ENCODE results near the gene FNBP1.

GRCh38 chr9:129944506-129945116 lies 98.4 kb downstream of the FNBP1 start:
- TF ChIP-seq CTCF (IDR thresholded peaks at IDR 0.05; ENCODE audit: low read depth, low read length, poor library complexity, severe bottlenecking) (no peak), EZH2phosphoT487 (IDR thresholded peaks at IDR 0.05; ENCODE audit: borderline replicate concordance, low read length) (no peak)

Data from DOHH2 (cell line).